Anterior cingulate cortex (tissue), 58 donors: Measurements from ENCODE around the gene GYS2.

Experiments used
- DNase-seq, 58 donors: peaks; one replicate each; lab custom pipeline; 2025; lab: John Stamatoyannopoulos, UW

Gene GYS2

DNA sequence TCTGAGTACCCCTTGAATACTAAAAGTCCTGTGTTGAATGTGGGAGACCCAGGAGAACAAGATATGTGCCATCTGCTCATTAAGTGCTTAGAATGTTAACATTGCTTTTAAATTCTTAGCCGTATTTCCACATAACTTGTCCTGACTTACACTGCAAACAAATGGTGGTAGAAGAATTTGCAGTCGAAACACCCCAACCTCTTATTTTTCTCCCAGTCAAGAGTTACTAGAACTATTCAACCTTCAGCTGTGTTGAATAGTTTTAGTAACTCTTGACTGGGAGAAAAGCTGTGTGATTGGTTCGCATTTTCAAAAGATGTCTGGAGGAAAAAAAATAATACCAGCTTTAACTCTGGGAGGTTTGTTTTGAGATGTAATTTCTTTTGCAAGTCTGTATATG lies 86.2 kb downstream of the GYS2 start:
- no peak for DNase-seq

DNA sequence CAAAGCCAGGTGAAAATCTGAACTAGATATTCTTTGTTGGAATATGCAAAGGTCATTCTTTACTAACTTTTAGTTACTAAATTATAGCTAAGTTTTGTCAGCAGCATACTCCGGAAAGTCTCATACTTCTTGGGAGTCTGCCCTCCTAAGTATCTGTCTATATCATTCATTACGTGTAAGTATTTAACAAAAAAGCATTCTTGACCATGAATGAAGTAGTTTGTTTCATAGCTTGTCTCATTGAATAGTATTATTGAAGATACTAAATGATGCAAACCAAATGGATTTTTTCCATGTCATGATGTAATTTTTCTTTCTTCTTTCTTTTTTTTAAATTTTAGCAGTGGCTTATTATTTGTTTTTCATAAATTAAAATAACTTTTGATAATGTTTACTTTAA lies 88.4 kb downstream of the GYS2 start:
- DNase-seq, result no peak

DNA sequence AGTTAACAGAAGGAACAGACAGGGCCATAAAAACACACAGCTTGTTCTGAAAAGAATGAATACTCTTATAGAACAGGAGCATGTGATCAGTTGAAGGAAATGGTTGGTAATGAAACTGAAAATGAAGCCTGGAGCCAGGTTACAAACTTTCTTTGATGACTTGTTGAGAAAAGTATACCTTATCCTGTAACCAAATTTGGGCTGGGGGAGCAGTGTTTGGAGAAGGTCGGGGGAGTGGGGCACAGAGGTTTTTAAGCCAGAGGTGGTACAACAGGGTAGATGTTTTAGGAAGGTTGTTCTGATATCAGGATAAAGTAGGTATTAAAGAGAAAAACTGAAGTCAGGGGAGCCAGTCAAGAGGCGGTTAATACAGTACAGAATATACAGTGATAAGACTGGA lies 94.9 kb downstream of the GYS2 start:
- no peak for DNase-seq

DNA sequence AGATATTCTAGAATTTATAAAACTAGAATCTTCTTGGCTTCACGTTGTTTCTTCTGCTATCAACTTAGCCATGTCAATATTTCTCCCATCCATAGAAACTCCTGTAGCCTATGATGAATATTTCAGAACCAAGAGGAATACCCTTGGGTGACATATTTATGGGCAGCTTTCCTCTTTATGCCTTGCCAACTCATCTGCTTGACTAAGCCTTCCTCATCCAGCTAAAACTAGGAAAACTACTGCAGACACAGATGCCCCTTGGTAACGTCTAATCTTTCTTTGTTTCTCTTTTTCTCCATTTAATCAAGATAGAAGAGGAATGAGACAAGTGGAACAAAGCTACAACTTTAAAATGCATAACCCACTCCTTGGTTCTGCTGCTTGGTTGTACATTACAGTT lies 96.8 kb downstream of the GYS2 start:
- no peak for DNase-seq

DNA sequence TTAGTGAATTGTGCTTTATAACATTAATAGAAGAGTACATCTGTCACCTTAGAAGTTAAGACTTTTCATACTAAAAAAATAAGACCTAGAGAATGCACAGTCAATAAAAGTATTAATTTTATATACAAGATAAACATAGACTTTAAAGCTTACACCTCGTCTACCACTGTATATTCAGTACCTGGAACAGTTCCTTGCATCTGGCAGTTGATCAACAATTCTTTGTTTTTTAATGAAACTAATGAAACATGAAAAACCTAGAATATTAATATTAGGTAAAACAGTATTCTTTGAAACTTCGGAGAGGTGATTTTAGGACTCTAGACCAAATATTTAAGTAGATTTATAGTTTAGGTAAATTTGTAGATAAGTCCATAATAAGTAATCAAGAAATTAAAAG lies 98.8 kb downstream of the GYS2 start:
- no peak for DNase-seq

DNA sequence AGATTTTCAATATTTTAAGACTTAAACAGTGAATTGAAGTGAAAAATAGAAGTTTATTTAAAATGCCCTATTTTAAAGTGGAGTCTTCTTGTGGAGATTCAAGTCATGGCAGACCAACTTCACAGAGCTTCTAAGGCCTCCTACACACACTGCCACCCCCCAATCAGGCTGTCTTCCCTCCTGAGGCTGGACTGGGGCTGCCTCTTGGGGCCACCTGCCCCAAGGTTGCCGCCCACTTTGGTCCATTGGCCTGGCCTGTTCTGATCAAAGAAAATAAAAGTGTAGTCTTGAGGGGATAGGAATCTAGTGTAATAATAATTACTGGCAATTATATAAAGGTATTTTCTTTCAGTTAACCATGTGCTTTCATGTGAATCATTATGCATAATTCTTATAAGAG lies 101.8 kb downstream of the GYS2 start:
- no peak for DNase-seq

DNA sequence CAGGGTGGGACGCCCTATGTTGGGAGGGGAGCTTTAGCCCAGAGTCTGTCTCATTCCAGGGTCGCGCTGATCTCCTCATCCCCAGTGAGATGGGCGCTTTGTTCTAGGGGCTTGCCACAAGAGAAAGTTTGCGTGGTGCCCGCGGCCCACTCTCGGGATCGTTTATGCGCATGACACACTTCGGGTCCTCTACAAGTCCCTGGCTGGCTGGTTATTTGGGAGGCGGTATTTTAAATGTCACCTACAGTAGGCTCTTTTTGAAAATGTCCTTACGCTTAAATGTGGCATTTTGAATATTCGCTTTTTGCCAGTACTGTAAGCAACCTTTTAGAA lies 102.5 kb downstream of the GYS2 start:
- peak in 19 of 58 donors; percentile 7 to 52 (median 27) for DNase-seq

DNA sequence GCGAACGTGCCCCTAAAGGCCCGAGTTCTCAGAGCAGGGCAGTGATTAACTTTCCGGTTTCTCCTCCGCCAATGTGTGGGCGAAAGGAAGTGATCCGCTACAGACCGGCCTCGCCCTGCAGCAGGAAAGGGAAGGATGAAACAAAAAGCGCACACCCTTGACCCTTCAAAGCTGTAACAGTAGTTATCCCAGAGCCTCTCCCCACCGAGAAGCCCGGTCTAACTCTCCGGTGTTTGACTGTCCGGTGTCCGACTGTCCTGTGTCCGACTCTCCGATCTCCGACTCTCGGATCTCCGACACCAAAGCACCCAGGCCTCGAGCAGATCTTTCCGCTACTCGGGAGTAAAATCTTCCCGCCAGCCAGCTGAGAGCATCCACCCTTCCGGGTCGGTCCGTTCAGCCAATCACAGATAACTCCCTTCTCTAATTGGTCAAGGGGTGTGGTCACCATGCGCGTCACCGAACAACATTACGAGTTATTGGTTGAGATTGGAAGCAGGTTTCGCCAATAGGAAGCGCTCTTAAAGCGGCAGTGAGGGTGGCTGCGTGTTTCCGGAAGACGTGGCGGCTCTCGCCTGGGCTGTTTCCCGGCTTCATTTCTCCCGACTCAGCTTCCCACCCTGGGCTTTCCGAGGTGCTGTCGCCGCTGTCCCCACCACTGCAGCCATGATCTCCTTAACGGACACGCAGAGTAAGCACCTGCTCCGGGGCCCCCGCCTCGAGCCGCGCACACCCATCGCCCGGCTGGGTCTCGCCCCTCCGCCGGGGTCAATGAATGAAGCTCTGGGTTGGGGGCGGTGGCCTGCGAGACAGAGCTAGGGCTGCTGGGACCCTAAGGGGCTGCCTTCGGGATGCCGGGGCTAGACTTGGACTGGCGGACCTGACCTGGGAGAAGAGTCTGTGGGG lies 103.1 kb downstream of the GYS2 start, which contains the start of the genes GOLT1B and RECQL:
TSS of gene GOLT1B (plus strand) at position 532 of the 906 bp plus-strand sequence. CDS start at position 667, 135 bp downstream.
TSS of gene RECQL (minus strand) at position 378 of the 906 bp plus-strand sequence. CDS start 2,065 bp downstream, outside the sequence.
- peak; percentile 32 to 98 (median 91) for DNase-seq

DNA sequence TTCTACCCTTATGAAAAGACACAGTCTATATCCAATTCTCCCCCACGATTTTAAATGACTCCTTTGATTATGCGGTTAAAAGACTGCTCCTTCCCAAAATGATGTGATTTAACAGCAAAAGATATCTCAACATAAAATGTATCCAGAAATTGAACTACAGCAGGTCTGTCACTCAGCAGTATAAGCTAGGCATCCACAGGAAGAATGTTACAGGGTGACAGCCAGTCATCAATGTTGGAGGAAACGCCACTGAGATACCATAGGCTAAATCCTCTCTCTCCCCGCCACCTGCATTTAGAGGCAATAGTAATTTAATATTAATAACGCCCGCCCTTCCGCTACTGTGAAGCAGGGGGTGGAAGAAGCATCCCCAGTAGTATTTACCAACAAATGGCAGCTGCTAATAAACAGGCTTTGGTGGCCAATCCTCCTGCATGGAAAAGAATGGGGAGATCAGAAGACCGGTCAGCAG lies 103.8 kb downstream of the GYS2 start:
- DNase-seq, result no peak

DNA sequence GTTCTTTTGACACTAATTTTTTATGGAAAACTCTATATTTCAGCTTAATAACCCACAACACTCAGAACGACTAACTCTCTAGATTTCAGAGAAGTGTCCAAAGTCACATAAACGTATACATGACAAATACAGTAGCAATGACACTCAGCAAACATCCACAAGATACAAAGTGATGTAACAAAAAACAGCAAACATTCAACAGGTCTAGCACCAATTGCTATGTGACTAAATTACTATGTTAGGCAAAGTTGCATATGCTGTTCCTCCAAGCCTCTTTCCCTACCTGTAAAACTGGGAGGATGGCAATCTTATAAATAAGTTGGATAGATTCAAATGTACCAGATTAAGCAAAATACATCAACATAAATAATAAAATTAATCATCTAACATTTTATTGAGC lies 104.9 kb downstream of the GYS2 start:
- DNase-seq, result no peak
